ENCODE data around the gene ZNRF1. TPM values are rescaled to one million over a fixed set of nuclear protein-coding genes. Genes with fewer than 3 reads are reported as not detected.

ZNRF1 gene
- total and polyA plus RNA-seq, 2 of the 4 experiments (the other 2 are of a cell fraction): 8.2 to 20.7 TPM

DNA sequence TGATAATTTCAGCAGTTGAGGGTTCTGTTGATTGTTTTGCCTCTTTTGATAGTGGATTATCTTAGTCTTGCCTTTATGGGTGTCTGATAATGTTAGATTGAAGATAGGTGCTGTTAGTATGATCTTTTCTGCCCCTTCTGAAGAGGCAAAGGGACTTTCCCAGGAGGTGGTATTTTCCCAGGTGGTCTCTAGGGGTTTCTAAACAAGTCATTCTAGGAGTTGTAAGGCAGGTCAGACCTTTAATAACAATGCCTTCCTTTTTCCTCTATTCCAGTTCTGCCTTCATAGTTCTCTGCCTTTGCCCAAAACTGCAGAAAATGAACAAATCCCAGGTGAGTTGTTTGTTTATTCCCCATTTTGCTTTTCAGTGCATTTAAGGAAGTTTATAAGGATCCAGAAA lies 153.8 kb downstream of the ZNRF1 start:
- no peak overlapping the region for H2AFZ ChIP-seq (replicated peaks; ENCODE audit: low read length, poor library complexity)
- peaks cover 3% of the 10 kb centered on the region for H3K9me3 ChIP-seq (ENCODE audit: control insufficient read depth, insufficient read depth, low read length)
- intact Hi-C loops (cut with micrococcal nuclease): no loop called here
- TF ChIP-seq CEBPB (IDR thresholded peaks at IDR 0.05; ENCODE audit: low read depth, low read length): no peak
- TF ChIP-seq BHLHE40 (IDR thresholded peaks at IDR 0.05; ENCODE audit: low read depth, low read length): no peak
- no peak for TF ChIP-seq NFE2L2 (IDR thresholded peaks at IDR 0.05; ENCODE audit: low read depth, low read length)
- H3K23ac ChIP-seq (ENCODE audit: low read depth, low read length): no peak overlapping the region
- DNase-seq: no peak
- no peak overlapping the region for H3K9ac ChIP-seq (ENCODE audit: low read depth, low read length)
- no peak overlapping the region for H4K5ac ChIP-seq (ENCODE audit: low read depth, low read length)
- H2BK120ac ChIP-seq (ENCODE audit: low read depth, low read length): no peak overlapping the region
- H2AK5ac ChIP-seq (ENCODE audit: low read depth, low read length): no peak overlapping the region
- no peak overlapping the region for H2BK20ac ChIP-seq (ENCODE audit: low read depth, low read length)
- no peak for ATAC-seq (ENCODE audit: low read depth)
- no peak overlapping the region for H3K27ac ChIP-seq (ENCODE audit: insufficient read depth, low read length)
- H3K36me3 ChIP-seq (ENCODE audit: control insufficient read depth, insufficient read depth, low read length): peaks cover 13% of the 10 kb centered on the region
- H3K4me2 ChIP-seq (ENCODE audit: low read depth, low read length): no peak overlapping the region
- H2BK15ac ChIP-seq (ENCODE audit: low read depth, low read length): no peak overlapping the region
- no peak overlapping the region for H2AK9ac ChIP-seq (replicated peaks; ENCODE audit: low read depth, low read length, poor library complexity)
- dilution Hi-C loops (cut with HindIII; ENCODE audit: low sequenced_read_pairs, unreplicated experiment): no loop called here
- ChIA-PET CTCF (no interaction called here), POLR2A (ENCODE audit: unreplicated experiment) (no interaction called here)
- no peaks in the 10 kb centered on the region for H3K27me3 ChIP-seq (ENCODE audit: control insufficient read depth, insufficient read depth, low read length)
- no TSS peak for BruUV-seq (replicated peaks)
- H3K79me1 ChIP-seq (ENCODE audit: low read depth in 1 of 2, low read length in 2 of 2): peaks cover 8 to 30% of the 10 kb centered on the region in 2 experiments
- peaks cover 2% of the 10 kb centered on the region; the same call in 1 of the 2 replicates for H3K9me1 ChIP-seq (ENCODE audit: insufficient read depth, low read length)
- H4K20me1 ChIP-seq (ENCODE audit: insufficient read depth, low read length): peaks cover 4% of the 10 kb centered on the region; the same call in 1 of the 2 replicates
- no peak overlapping the region for H3K4me3 ChIP-seq (ENCODE audit: insufficient read depth, low read depth, low read length)
- H3K56ac ChIP-seq (ENCODE audit: extremely low read depth, insufficient read depth, low read length): no peak overlapping the region
- no peaks in the 10 kb centered on the region; the same call in 1 of the 2 replicates for H3K4me1 ChIP-seq (ENCODE audit: control insufficient read depth, insufficient read depth, low read length)
- in situ Hi-C loops (cut with MboI; ENCODE audit: low sequenced_read_pairs): no loop called here
- H2BK5ac ChIP-seq (ENCODE audit: low read depth, low read length, poor library complexity, severe bottlenecking): no peak overlapping the region
- no peak overlapping the region for H3K18ac ChIP-seq (ENCODE audit: low read depth, low read length)
- no peak overlapping the region for H3K4ac ChIP-seq (ENCODE audit: low read depth, low read length)
- H4K91ac ChIP-seq (ENCODE audit: insufficient read depth, low read depth, low read length): no peak overlapping the region
- no peak overlapping the region for H3K14ac ChIP-seq (replicated peaks; ENCODE audit: low read depth, low read length)
- H4K8ac ChIP-seq (ENCODE audit: low read depth in 2 of 2, low read length in 2 of 2): no peak overlapping the region
